Dedifferentiated amniotic fluid mesenchymal stem cell (primary cell): ENCODE results near the gene PTRH1.
A peak's percentile ranks its signal among the peaks of the same experiment; 100 is the strongest.

Experiments
- DNase-seq: peaks from one replicate; pipeline ENCODE4 v3.0.0-alpha.2; 2016; ENCODE audit errors: extremely low spot score

The PTRH1 gene

GRCh38 chr9:127697575-127697974, 17.9 kb downstream of the PTRH1 start:
- DNase-seq: no peak

- DNase-seq: peak; percentile 52
Observed at GRCh38 chr9:127694890-127695720, 20.4 kb downstream of the PTRH1 start.

- no peak for DNase-seq
Observed at GRCh38 chr9:127693697-127694096, 21.8 kb downstream of the PTRH1 start.

GRCh38 chr9:127693143-127693542, 22.3 kb downstream of the PTRH1 start:
- DNase-seq: no peak

GRCh38 chr9:127692071-127692470, 23.4 kb downstream of the PTRH1 start:
- DNase-seq: no peak

- no peak for DNase-seq
Observed at GRCh38 chr9:127690735-127691134, 24.7 kb downstream of the PTRH1 start.

- DNase-seq: no peak
Observed at GRCh38 chr9:127689329-127690000, 26.0 kb downstream of the PTRH1 start.

- DNase-seq: no peak
Observed at GRCh38 chr9:127686461-127687393, 28.7 kb downstream of the PTRH1 start.

GRCh38 chr9:127684576-127684975, 30.9 kb downstream of the PTRH1 start:
- peak; percentile 24 for DNase-seq

GRCh38 chr9:127683723-127684122, 31.7 kb downstream of the PTRH1 start:
- DNase-seq: peak; percentile 53

GRCh38 chr9:127682351-127683136, 32.9 kb downstream of the PTRH1 start:
- DNase-seq: no peak

GRCh38 chr9:127680846-127681245, 34.6 kb downstream of the PTRH1 start:
- no peak for DNase-seq

- DNase-seq: no peak
Observed at GRCh38 chr9:127680226-127680625, 35.2 kb downstream of the PTRH1 start.

GRCh38 chr9:127679506-127679905, 36.0 kb downstream of the PTRH1 start:
- DNase-seq: no peak

- no peak for DNase-seq
Observed at GRCh38 chr9:127676638-127677037, 38.8 kb downstream of the PTRH1 start.

GRCh38 chr9:127673234-127673633, 42.2 kb downstream of the PTRH1 start:
- no peak for DNase-seq

- DNase-seq: no peak
Observed at GRCh38 chr9:127667906-127668305, 47.6 kb downstream of the PTRH1 start.

GRCh38 chr9:127667127-127667844, 48.2 kb downstream of the PTRH1 start:
- DNase-seq: no peak

GRCh38 chr9:127664678-127665507, 50.6 kb downstream of the PTRH1 start:
- DNase-seq: peak; percentile 38

- DNase-seq: no peak
Observed at GRCh38 chr9:127664324-127664677, 51.2 kb downstream of the PTRH1 start.
